WTC11 (cell line): ENCODE data around the gene LRRC14B. TPM values are rescaled to one million over a fixed set of nuclear protein-coding genes. Genes with fewer than 3 reads are reported as not detected.
A peak's percentile ranks its signal among the peaks of the same experiment; 100 is the strongest.

Source experiments
- ATAC-seq: fragments of 200-7000 bp; cut with Tn5 transposase; 2 replicates; pipeline ENCODE4 v1.10.0; 2021; ENCODE audit warnings: mild to moderate bottlenecking, moderate library complexity
- CTCF ChIA-PET: fragments of 300-600 bp; sonication (Branson Sonifier 250); formaldehyde crosslinking; loops from one replicate; lab custom pipeline; 2021; ENCODE audit warnings: antibody characterized with exemption; lab: Charles Lee
- POLR2A ChIA-PET: fragments of 350-600 bp; sonication (Branson Sonifier 250); formaldehyde crosslinking; loops from one replicate; lab custom pipeline; 2021; ENCODE audit warnings: antibody characterized with exemption; lab: Charles Lee
- DNase-seq: peaks from one replicate; pipeline ENCODE4 v3.0.0; 2021; ENCODE audit warnings: low spot score
- H3K27ac Mint-ChIP-seq: 2 replicates; pipeline ENCODE4 v1.8.0; 2021; ENCODE audit warnings: mixed read lengths
- H3K27me3 Mint-ChIP-seq: 2 replicates; pipeline ENCODE4 v1.8.0; 2021; ENCODE audit warnings: low read depth, mild to moderate bottlenecking, moderate library complexity, mixed read lengths
- H3K36me3 Mint-ChIP-seq: 2 replicates; pipeline ENCODE4 v1.8.0; 2021; ENCODE audit warnings: mixed read lengths
- H3K4me1 Mint-ChIP-seq: 2 replicates; pipeline ENCODE4 v1.8.0; 2022; ENCODE audit warnings: mixed read lengths
- H3K4me3 Mint-ChIP-seq: 2 replicates; pipeline ENCODE4 v1.8.0; 2021; ENCODE audit warnings: mild to moderate bottlenecking, moderate library complexity, mixed read lengths
- H3K9me3 Mint-ChIP-seq: 2 replicates; pipeline ENCODE4 v1.8.0; 2021; ENCODE audit warnings: mixed read lengths
- EMX1 ChIP-seq: fragments of 250-450 bp; sonication (Bioruptor Pico); IDR thresholded peaks from 2 replicates; pipeline ENCODE4 v1.8.0; 2021; ENCODE audit warnings: mild to moderate bottlenecking
- IRF2 ChIP-seq: sonication (generic); formaldehyde crosslinking; IDR thresholded peaks from 2 replicates; pipeline ENCODE4 v1.8.0; 2022; ENCODE audit warnings: low read depth, missing genetic modification reagents, borderline replicate concordance
- MYBL2 ChIP-seq: sonication (generic); formaldehyde crosslinking; IDR thresholded peaks from 2 replicates; pipeline ENCODE4 v1.8.1; 2023; ENCODE audit warnings: mild to moderate bottlenecking, moderate library complexity, missing genetic modification reagents
- NR3C1 ChIP-seq: sonication (generic); formaldehyde crosslinking; conservative IDR thresholded peaks from 2 replicates; pipeline ENCODE4 v1.8.1; 2023; ENCODE audit warnings: low read depth, mild to moderate bottlenecking, missing genetic modification reagents
- RELA ChIP-seq: sonication (generic); formaldehyde crosslinking; IDR thresholded peaks from 2 replicates; pipeline ENCODE4 v1.8.1; 2022; ENCODE audit warnings: missing genetic modification reagents, mild to moderate bottlenecking, borderline replicate concordance
- SOX15 ChIP-seq: fragments of 250-450 bp; sonication (Bioruptor Pico); IDR thresholded peaks from 2 replicates; pipeline ENCODE4 v1.9.0; 2021; ENCODE audit warnings: mild to moderate bottlenecking
- TEAD1 ChIP-seq: sonication (generic); formaldehyde crosslinking; IDR thresholded peaks from 2 replicates; pipeline ENCODE4 v1.8.0; 2022; ENCODE audit warnings: mild to moderate bottlenecking, missing genetic modification reagents
- TEAD4 ChIP-seq: sonication (generic); formaldehyde crosslinking; IDR thresholded peaks from 2 replicates; pipeline ENCODE4 v1.8.0; 2022; ENCODE audit warnings: mild to moderate bottlenecking, missing genetic modification reagents
- TP53 ChIP-seq: sonication (generic); formaldehyde crosslinking; IDR thresholded peaks from 2 replicates; pipeline ENCODE4 v1.8.1; 2023; ENCODE audit warnings: mild to moderate bottlenecking, missing genetic modification reagents
- ZBTB21 ChIP-seq: sonication (generic); formaldehyde crosslinking; IDR thresholded peaks from 2 replicates; pipeline ENCODE4 v1.8.1; 2023; ENCODE audit warnings: mild to moderate bottlenecking, missing genetic modification reagents, borderline replicate concordance
- ZNF232 ChIP-seq: sonication (generic); formaldehyde crosslinking; IDR thresholded peaks from 2 replicates; pipeline ENCODE4 v1.8.0; 2022; ENCODE audit warnings: mild to moderate bottlenecking, missing genetic modification reagents
- ZNF317 ChIP-seq: sonication (generic); formaldehyde crosslinking; IDR thresholded peaks from 2 replicates; pipeline ENCODE4 v1.8.1; 2023; ENCODE audit warnings: low read depth, mild to moderate bottlenecking, moderate library complexity, missing genetic modification reagents, borderline replicate concordance
- ZNF416 ChIP-seq: fragments of 250-450 bp; sonication (Bioruptor Pico); IDR thresholded peaks from 2 replicates; pipeline ENCODE4 v1.9.0; 2021; ENCODE audit warnings: mild to moderate bottlenecking, inconsistent platforms
- ZNF423 ChIP-seq: fragments of 250-450 bp; sonication (Bioruptor Pico); IDR thresholded peaks from 2 replicates; pipeline ENCODE4 v2.1.2; 2022; ENCODE audit warnings: mild to moderate bottlenecking, moderate library complexity
- ZNF671 ChIP-seq: fragments of 250-450 bp; sonication (Bioruptor Pico); IDR thresholded peaks from 2 replicates; pipeline ENCODE4 v1.8.0; 2021; ENCODE audit warnings: mild to moderate bottlenecking
- total RNA-seq: library from RNA; stranded (reverse); gene quantifications from 3 replicates; pipeline ENCODE4 v1.2.3, GENCODE V29; 2021
- TF ChIP-seq, protein P1 (sequence below): sonication (generic); formaldehyde crosslinking; IDR thresholded peaks from 2 replicates; pipeline ENCODE4 v1.8.1; 2022; ENCODE audit warnings: mild to moderate bottlenecking, moderate library complexity, missing genetic modification reagents
- TF ChIP-seq, protein P2 (sequence below): sonication (generic); formaldehyde crosslinking; IDR thresholded peaks from 2 replicates; pipeline ENCODE4 v1.8.0; 2022; ENCODE audit warnings: mild to moderate bottlenecking, missing genetic modification reagents
- TF ChIP-seq, protein P3 (sequence below): sonication (generic); formaldehyde crosslinking; IDR thresholded peaks from 2 replicates; pipeline ENCODE4 v1.8.0; 2023; ENCODE audit warnings: mild to moderate bottlenecking, missing genetic modification reagents
- TF ChIP-seq, protein P4 (sequence below): sonication (generic); formaldehyde crosslinking; IDR thresholded peaks from 2 replicates; pipeline ENCODE4 v1.8.1; 2023; ENCODE audit warnings: mild to moderate bottlenecking, missing genetic modification reagents
- TF ChIP-seq, protein P5 (sequence below): fragments of 250-450 bp; sonication (Bioruptor Pico); IDR thresholded peaks from 2 replicates; pipeline ENCODE4 v1.9.0; 2021; ENCODE audit warnings: mild to moderate bottlenecking, borderline replicate concordance
- TF ChIP-seq, protein P6 (sequence below): fragments of 250-450 bp; sonication (Bioruptor Pico); IDR thresholded peaks from 2 replicates; pipeline ENCODE4 v1.8.0; 2021; ENCODE audit warnings: mild to moderate bottlenecking

The LRRC14B gene
- total RNA-seq, 1 experiment from 2014 or later: not detected

DNA sequence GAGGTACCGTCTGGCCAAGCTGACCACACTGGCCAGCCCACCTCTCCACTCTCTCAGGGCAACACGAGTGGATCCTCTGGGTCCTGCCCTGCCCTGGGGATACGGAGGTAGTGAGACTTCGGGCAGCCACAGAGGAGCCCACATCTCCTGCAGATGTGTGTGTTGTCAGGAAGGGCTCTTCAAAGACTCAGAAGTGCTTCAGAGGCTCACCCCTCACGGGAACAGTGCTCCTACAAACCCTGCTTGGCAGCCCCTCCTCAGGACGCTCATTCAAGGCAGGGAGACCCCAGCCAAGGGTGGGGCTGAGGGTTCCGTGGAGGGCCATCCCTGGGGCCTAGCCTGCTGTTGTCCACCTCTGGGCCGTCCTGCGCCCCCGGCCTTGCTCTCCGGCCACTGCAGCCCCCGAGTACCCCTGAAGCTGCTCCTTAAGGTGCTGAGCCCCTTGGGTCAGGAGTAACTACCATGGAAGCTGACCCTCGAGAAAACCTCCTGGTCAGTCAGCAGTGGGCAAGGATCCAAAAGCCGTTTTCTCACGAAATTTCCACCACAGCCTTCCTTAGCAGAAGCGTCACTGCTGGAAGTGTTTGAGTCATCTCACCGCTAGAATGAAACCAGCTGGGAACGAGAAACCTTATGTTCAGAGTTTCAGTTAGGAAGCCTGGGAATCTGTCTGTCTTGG, 23.2 kb upstream of the LRRC14B start:
- peaks cover 12% of the 10 kb centered on the region for H3K9me3 Mint-ChIP-seq
- POLR2A ChIA-PET: no interaction called here
- H3K27me3 Mint-ChIP-seq: no peaks in the 10 kb centered on the region

DNA sequence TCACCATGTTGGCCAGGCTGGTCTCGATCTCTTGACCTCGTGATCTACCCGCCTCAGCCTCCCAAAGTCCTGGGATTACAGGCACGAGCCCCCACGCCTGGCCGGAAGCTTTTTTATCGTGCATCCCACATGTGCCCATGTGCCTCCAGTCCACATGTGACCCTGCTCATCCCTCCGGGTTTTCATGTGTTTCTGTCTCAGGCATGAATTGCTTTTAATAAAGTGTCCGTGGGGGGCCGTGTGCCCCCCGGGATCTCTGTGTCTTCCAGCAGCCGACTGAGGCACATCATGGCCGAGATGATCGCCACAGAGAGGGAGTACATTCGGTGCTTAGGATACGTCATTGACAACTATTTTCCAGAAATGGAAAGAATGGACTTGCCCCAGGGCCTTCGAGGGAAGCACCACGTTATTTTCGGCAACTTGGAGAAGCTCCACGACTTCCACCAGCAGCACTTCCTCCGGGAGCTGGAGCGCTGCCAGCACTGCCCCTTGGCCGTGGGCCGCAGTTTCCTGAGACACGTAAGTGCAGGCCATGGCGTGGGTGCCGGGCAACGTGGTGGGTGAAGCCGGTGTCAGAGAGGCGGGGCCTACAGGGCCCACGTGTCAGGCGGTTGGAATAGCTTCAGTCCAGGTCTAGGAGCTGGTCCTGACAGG, 22.1 kb upstream of the LRRC14B start:
- ChIA-PET CTCF (interaction anchor here (0.9 to 2.3 kb wide), 3 partner anchors 10 to 278 kb away, joined by 3 to 9 read pairs (median 3); no protein-coding TSS in a partner anchor), POLR2A (no interaction called here)
- Mint-ChIP-seq H3K4me1 (no peaks in the 10 kb centered on the region), H3K27ac (no peak overlapping the region), H3K36me3 (peaks cover 27% of the 10 kb centered on the region), H3K9me3 (peaks cover 7% of the 10 kb centered on the region), H3K27me3 (no peaks in the 10 kb centered on the region), H3K4me3 (no peak overlapping the region)
- ATAC-seq: no peak
- no peak for DNase-seq
- TF ChIP-seq ZNF671 (no peak), RELA (no peak), ZNF317 (CRISPR knock-in tag) (no peak), TEAD1 (no peak), NR3C1 (CRISPR knock-in tag) (no peak), IRF2 (CRISPR knock-in tag) (no peak), TEAD4 (CRISPR knock-in tag) (no peak), MYBL2 (CRISPR knock-in tag) (no peak), ZNF423 (no peak), ZNF416 (no peak), ZNF232 (CRISPR knock-in tag) (no peak), ZBTB21 (CRISPR knock-in tag) (no peak), TP53 (CRISPR knock-in tag) (no peak)
- TF ChIP-seq, protein P1, sequence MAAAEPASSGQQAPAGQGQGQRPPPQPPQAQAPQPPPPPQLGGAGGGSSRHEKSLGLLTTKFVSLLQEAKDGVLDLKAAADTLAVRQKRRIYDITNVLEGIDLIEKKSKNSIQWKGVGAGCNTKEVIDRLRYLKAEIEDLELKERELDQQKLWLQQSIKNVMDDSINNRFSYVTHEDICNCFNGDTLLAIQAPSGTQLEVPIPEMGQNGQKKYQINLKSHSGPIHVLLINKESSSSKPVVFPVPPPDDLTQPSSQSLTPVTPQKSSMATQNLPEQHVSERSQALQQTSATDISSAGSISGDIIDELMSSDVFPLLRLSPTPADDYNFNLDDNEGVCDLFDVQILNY (CRISPR knock-in tag): no peak
- TF ChIP-seq, protein P2, sequence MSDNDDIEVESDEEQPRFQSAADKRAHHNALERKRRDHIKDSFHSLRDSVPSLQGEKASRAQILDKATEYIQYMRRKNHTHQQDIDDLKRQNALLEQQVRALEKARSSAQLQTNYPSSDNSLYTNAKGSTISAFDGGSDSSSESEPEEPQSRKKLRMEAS: no peak
- TF ChIP-seq, protein P3, sequence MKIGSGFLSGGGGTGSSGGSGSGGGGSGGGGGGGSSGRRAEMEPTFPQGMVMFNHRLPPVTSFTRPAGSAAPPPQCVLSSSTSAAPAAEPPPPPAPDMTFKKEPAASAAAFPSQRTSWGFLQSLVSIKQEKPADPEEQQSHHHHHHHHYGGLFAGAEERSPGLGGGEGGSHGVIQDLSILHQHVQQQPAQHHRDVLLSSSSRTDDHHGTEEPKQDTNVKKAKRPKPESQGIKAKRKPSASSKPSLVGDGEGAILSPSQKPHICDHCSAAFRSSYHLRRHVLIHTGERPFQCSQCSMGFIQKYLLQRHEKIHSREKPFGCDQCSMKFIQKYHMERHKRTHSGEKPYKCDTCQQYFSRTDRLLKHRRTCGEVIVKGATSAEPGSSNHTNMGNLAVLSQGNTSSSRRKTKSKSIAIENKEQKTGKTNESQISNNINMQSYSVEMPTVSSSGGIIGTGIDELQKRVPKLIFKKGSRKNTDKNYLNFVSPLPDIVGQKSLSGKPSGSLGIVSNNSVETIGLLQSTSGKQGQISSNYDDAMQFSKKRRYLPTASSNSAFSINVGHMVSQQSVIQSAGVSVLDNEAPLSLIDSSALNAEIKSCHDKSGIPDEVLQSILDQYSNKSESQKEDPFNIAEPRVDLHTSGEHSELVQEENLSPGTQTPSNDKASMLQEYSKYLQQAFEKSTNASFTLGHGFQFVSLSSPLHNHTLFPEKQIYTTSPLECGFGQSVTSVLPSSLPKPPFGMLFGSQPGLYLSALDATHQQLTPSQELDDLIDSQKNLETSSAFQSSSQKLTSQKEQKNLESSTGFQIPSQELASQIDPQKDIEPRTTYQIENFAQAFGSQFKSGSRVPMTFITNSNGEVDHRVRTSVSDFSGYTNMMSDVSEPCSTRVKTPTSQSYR: no peak
- TF ChIP-seq, protein P4, sequence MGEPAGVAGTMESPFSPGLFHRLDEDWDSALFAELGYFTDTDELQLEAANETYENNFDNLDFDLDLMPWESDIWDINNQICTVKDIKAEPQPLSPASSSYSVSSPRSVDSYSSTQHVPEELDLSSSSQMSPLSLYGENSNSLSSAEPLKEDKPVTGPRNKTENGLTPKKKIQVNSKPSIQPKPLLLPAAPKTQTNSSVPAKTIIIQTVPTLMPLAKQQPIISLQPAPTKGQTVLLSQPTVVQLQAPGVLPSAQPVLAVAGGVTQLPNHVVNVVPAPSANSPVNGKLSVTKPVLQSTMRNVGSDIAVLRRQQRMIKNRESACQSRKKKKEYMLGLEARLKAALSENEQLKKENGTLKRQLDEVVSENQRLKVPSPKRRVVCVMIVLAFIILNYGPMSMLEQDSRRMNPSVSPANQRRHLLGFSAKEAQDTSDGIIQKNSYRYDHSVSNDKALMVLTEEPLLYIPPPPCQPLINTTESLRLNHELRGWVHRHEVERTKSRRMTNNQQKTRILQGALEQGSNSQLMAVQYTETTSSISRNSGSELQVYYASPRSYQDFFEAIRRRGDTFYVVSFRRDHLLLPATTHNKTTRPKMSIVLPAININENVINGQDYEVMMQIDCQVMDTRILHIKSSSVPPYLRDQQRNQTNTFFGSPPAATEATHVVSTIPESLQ (CRISPR knock-in tag): no peak
- TF ChIP-seq, protein P5, sequence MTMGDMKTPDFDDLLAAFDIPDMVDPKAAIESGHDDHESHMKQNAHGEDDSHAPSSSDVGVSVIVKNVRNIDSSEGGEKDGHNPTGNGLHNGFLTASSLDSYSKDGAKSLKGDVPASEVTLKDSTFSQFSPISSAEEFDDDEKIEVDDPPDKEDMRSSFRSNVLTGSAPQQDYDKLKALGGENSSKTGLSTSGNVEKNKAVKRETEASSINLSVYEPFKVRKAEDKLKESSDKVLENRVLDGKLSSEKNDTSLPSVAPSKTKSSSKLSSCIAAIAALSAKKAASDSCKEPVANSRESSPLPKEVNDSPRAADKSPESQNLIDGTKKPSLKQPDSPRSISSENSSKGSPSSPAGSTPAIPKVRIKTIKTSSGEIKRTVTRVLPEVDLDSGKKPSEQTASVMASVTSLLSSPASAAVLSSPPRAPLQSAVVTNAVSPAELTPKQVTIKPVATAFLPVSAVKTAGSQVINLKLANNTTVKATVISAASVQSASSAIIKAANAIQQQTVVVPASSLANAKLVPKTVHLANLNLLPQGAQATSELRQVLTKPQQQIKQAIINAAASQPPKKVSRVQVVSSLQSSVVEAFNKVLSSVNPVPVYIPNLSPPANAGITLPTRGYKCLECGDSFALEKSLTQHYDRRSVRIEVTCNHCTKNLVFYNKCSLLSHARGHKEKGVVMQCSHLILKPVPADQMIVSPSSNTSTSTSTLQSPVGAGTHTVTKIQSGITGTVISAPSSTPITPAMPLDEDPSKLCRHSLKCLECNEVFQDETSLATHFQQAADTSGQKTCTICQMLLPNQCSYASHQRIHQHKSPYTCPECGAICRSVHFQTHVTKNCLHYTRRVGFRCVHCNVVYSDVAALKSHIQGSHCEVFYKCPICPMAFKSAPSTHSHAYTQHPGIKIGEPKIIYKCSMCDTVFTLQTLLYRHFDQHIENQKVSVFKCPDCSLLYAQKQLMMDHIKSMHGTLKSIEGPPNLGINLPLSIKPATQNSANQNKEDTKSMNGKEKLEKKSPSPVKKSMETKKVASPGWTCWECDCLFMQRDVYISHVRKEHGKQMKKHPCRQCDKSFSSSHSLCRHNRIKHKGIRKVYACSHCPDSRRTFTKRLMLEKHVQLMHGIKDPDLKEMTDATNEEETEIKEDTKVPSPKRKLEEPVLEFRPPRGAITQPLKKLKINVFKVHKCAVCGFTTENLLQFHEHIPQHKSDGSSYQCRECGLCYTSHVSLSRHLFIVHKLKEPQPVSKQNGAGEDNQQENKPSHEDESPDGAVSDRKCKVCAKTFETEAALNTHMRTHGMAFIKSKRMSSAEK (CRISPR knock-in tag): no peak
- TF ChIP-seq, protein P6, sequence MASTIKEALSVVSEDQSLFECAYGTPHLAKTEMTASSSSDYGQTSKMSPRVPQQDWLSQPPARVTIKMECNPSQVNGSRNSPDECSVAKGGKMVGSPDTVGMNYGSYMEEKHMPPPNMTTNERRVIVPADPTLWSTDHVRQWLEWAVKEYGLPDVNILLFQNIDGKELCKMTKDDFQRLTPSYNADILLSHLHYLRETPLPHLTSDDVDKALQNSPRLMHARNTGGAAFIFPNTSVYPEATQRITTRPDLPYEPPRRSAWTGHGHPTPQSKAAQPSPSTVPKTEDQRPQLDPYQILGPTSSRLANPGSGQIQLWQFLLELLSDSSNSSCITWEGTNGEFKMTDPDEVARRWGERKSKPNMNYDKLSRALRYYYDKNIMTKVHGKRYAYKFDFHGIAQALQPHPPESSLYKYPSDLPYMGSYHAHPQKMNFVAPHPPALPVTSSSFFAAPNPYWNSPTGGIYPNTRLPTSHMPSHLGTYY (CRISPR knock-in tag): no peak

More for the DNA sequence above, 23.2 kb upstream of the LRRC14B start:
- DNase-seq: peak; percentile 6
- H3K36me3 Mint-ChIP-seq: peaks cover 29% of the 10 kb centered on the region
- H3K27ac Mint-ChIP-seq: peak overlapping the region; percentile 55; the same call in 1 of the 2 replicates
- H3K4me3 Mint-ChIP-seq: no peak overlapping the region
- ATAC-seq: no peak
- H3K4me1 Mint-ChIP-seq: no peaks in the 10 kb centered on the region
- TF ChIP-seq EMX1 (CRISPR knock-in tag): no peak
- TF ChIP-seq ZNF671: no peak
- no peak for TF ChIP-seq SOX15 (CRISPR knock-in tag)
- CTCF ChIA-PET: interaction anchor here (2.3 kb wide), 1 partner anchor 20 kb away, joined by 9 read pairs; no protein-coding TSS in a partner anchor
